Activated B cell treated with CpG ODN at 0.5 μM for 24 hours (primary cell): ENCODE results near the gene PTPRJ. TPM values are rescaled to one million over a fixed set of nuclear protein-coding genes. Genes with fewer than 3 reads are reported as not detected.

Source experiments
- ATAC-seq: fragments of 200-7000 bp; cut with Tn5 transposase; one replicate; pipeline ENCODE4 v1.10.0; 2021; ENCODE audit warnings: low read depth, mild to moderate bottlenecking, moderate library complexity
- CTCF ChIA-PET: fragments of 350-600 bp; sonication (Branson Sonifier 250); formaldehyde crosslinking; loops from one replicate; lab custom pipeline; 2021; ENCODE audit warnings: antibody characterized with exemption; lab: Charles Lee
- POLR2A ChIA-PET: fragments of 350-600 bp; sonication (Branson Sonifier 250); formaldehyde crosslinking; loops from one replicate; lab custom pipeline; 2021; ENCODE audit warnings: antibody characterized with exemption; lab: Charles Lee
- DNase-seq: peaks from one replicate; pipeline ENCODE4 v3.0.0; 2022
- H3K27ac Mint-ChIP-seq: one replicate; pipeline ENCODE4 v1.8.0; 2020; ENCODE audit warnings: mixed read lengths
- H3K27me3 Mint-ChIP-seq: one replicate; pipeline ENCODE4 v1.8.0; 2021; ENCODE audit warnings: mixed read lengths
- H3K36me3 Mint-ChIP-seq: one replicate; pipeline ENCODE4 v1.8.0; 2021; ENCODE audit warnings: low read depth, mixed read lengths
- H3K4me1 Mint-ChIP-seq: one replicate; pipeline ENCODE4 v1.8.0; 2021; ENCODE audit warnings: mixed read lengths
- H3K4me3 Mint-ChIP-seq: one replicate; pipeline ENCODE4 v1.8.0; 2020; ENCODE audit warnings: mild to moderate bottlenecking, mixed read lengths
- H3K9me3 Mint-ChIP-seq: one replicate; pipeline ENCODE4 v1.8.0; 2020; ENCODE audit warnings: mixed read lengths
- intact Hi-C: fragments of 100-400 bp; cut with micrococcal nuclease; formaldehyde crosslinking; loops from one replicate; pipeline ENCODE4 v1.15.1; 2024
- total RNA-seq: library from RNA; stranded (reverse); gene quantifications from 2 replicates; pipeline ENCODE4 v1.2.3, GENCODE V29; 2022
- TF ChIP-seq, protein P1 (sequence below): fragments of 200-600 bp; IDR thresholded peaks from one replicate; pipeline ENCODE4 v1.8.0; 2022; ENCODE audit warnings: antibody characterized with exemption, mild to moderate bottlenecking

The PTPRJ gene
- total RNA-seq, 1 donor from 2014 or later = 19.2 TPM

DNA sequence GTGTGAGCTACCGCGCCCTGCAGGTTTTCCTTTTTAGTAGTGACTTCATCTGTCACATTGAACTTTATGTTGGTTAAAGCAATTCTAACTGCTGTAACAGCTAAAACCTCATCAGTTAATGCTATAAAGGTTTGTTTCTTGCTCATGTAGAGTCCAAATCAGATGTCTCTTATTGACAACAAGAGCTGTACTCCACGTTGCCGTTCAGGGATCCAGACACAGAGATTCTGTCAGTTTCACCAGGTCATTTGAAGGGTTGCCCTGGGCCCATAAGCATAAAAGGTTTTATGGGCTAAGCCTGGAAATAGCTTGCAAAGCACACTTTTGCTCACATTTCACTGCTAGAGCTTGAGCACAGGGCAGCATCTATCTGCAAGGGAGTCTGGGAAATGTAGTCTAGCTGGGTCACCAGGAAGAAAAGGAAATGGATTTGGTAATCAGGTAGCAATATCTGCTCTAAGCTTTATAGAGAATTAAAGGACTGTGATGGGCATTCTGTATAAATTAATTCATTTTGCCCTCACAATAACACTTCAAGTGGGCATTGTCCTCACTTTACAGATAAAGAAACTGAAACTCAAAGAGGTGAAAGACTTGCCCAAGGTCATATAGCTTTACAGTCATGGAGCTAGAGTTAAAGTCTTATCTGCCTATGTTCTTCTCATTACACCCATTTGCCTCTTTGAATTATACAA is 25.2 kb upstream of the PTPRJ start:
- no peak overlapping the region for H3K4me3 Mint-ChIP-seq
- ChIA-PET POLR2A (interaction anchor here (0.6 to 1.3 kb wide), 5 partner anchors 12 to 312 kb away, joined by 3 to 8 read pairs (median 4); no protein-coding TSS in a partner anchor), CTCF (interaction anchor here (0.8 to 1.0 kb wide), 2 partner anchors 63 to 153 kb away, joined by 3 to 6 read pairs; no protein-coding TSS in a partner anchor)
- peak overlapping the region; percentile 16 for H3K27ac Mint-ChIP-seq
- DNase-seq (no peak), ATAC-seq (no peak)
- H3K9me3 Mint-ChIP-seq = no peaks in the 10 kb centered on the region
- intact Hi-C loops = no loop called here
- TF ChIP-seq, protein P1, sequence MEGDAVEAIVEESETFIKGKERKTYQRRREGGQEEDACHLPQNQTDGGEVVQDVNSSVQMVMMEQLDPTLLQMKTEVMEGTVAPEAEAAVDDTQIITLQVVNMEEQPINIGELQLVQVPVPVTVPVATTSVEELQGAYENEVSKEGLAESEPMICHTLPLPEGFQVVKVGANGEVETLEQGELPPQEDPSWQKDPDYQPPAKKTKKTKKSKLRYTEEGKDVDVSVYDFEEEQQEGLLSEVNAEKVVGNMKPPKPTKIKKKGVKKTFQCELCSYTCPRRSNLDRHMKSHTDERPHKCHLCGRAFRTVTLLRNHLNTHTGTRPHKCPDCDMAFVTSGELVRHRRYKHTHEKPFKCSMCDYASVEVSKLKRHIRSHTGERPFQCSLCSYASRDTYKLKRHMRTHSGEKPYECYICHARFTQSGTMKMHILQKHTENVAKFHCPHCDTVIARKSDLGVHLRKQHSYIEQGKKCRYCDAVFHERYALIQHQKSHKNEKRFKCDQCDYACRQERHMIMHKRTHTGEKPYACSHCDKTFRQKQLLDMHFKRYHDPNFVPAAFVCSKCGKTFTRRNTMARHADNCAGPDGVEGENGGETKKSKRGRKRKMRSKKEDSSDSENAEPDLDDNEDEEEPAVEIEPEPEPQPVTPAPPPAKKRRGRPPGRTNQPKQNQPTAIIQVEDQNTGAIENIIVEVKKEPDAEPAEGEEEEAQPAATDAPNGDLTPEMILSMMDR = no peak
- peaks cover 19% of the 10 kb centered on the region for H3K4me1 Mint-ChIP-seq
- H3K27me3 Mint-ChIP-seq = no peaks in the 10 kb centered on the region
- no peaks in the 10 kb centered on the region for H3K36me3 Mint-ChIP-seq

DNA sequence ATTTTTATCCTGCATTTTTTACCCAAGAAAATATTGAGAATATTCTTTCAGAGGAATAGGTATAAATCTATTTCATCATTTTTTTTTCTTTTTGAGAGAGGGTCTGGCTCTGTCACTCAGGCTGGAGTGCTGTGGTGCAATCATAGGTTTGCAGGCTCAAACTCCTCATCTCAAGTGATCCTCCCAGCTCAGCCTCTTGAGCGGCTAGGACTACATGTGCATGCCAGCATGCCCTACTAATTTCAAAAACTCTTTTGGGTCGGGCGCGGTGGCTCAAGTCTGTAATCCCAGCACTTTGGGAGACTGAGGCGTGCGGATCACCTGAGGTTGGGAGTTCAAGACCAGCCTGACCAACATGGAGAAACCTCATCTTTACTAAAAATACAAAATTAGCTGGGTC is 20.3 kb upstream of the PTPRJ start:
- no peak for ATAC-seq
- ChIA-PET CTCF (interaction anchor here (1.4 kb wide), 1 partner anchor 25 kb away, joined by 3 read pairs; no protein-coding TSS in a partner anchor), POLR2A (no interaction called here)
- H3K9me3 Mint-ChIP-seq = no peaks in the 10 kb centered on the region
- TF ChIP-seq, protein P1 = no peak
- peaks cover 10% of the 10 kb centered on the region for H3K4me1 Mint-ChIP-seq
- DNase-seq = no peak
- no peak overlapping the region for H3K27ac Mint-ChIP-seq
- no peaks in the 10 kb centered on the region for H3K36me3 Mint-ChIP-seq
- H3K27me3 Mint-ChIP-seq = no peaks in the 10 kb centered on the region
- intact Hi-C loops = no loop called here
- no peak overlapping the region for H3K4me3 Mint-ChIP-seq

DNA sequence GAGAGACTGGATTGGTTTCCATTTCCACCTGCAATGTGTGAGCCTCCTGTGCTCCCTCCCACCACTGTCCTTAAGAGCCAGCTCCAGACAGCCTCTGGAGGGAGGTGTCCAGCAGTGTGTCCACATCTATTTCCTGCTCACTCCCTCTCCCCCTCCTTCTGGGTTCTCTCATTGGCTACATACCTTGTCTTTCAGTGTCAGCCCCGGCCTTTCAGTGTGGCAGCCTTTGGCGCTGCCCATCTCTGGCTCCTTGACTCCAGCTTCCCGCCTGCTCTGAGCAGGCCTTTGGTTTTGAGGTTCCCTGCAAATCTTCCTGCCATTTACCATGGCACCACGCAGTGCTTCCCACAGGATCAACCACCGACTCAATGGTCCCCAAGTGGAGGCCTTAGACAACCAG is 19.0 kb upstream of the PTPRJ start:
- ATAC-seq = no peak
- Mint-ChIP-seq H3K27me3 (no peaks in the 10 kb centered on the region), H3K4me1 (peaks cover 5% of the 10 kb centered on the region), H3K27ac (no peak overlapping the region), H3K9me3 (no peaks in the 10 kb centered on the region), H3K4me3 (no peak overlapping the region), H3K36me3 (no peaks in the 10 kb centered on the region)
- TF ChIP-seq, protein P1 = no peak
- CTCF ChIA-PET = no interaction called here
- POLR2A ChIA-PET = no interaction called here
- no peak for DNase-seq
- intact Hi-C loops = no loop called here

DNA sequence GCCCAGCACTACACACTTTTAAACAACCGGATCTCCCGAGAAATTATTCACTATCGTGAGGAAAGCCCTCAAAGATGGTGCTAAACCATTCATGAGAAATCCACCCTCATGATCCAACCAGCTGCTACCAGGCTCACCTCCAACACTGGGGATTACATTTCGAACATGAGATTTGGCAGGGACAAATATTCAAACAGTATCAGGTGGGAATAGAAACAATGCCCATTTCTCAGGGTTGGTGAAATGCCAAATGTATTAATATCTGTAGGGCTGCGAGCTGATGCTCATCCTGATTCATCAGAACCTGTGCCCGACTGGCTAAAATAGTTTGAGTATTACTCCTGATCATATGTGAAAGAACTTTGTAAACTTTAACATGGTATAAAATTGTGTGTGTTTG is 15.8 kb upstream of the PTPRJ start:
- CTCF ChIA-PET = no interaction called here
- Mint-ChIP-seq H3K27me3 (no peaks in the 10 kb centered on the region), H3K36me3 (no peaks in the 10 kb centered on the region), H3K4me1 (peaks cover 5% of the 10 kb centered on the region), H3K27ac (no peak overlapping the region), H3K4me3 (no peak overlapping the region), H3K9me3 (no peaks in the 10 kb centered on the region)
- TF ChIP-seq, protein P1 = no peak
- DNase-seq (no peak), ATAC-seq (no peak)
- POLR2A ChIA-PET = interaction anchor here (0.6 to 0.7 kb wide), 2 partner anchors 104 to 279 kb away, joined by 3 read pairs; no protein-coding TSS in a partner anchor
- intact Hi-C loops = no loop called here

DNA sequence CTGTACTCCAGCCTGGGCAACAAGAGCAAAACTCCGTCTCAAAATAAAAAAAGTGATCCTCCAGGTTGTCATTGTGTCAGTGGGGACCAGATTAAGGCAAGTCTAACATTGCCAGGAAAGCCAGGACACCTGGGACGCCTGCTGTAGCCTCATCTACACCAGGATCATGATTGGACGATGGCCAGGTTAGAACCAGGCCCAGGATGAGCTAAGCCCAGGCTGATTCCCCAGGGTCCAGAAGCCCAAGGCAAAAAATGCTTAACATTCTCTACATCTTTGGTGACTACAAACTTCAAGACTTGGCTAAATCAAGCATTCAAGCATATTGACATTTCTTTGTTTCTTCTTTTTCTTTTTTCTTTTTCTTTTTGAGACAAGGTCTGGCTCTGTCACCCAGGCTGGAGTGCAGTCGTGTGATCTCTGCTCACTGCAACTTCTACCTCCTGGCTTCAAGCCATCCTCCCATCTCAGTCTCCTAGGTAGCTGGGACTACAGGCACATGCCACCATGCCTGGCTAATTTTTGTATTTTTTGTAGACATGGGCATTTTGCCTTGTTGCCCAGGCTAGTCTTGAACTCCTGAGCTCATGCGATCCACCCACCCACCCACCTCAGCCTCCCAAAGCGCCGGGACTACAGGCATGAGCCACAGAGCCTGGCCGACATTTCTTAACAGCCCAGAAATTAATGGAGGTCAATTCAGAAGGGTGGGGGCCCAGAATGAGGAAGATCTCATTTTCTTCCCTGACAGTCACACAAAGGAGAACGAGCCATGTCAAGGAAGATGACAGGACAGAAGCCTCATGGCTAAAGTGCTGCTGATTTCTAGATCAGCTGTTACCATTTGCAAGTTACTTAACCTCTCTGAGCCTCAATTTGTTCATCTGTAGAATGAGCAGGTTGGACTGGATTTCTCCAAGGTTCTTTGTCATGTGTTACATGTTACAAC is 12.5 kb upstream of the PTPRJ start:
- POLR2A ChIA-PET = no interaction called here
- no peaks in the 10 kb centered on the region for H3K9me3 Mint-ChIP-seq

More for the DNA sequence above, 12.5 kb upstream of the PTPRJ start:
- CTCF ChIA-PET = no interaction called here
- H3K27ac Mint-ChIP-seq = no peak overlapping the region
- no peak overlapping the region for H3K4me3 Mint-ChIP-seq
- intact Hi-C loops = no loop called here
- H3K4me1 Mint-ChIP-seq = peaks cover 5% of the 10 kb centered on the region
- no peak for DNase-seq
- TF ChIP-seq, protein P1 = no peak
- no peaks in the 10 kb centered on the region for H3K36me3 Mint-ChIP-seq
- ATAC-seq = no peak
- H3K27me3 Mint-ChIP-seq = no peaks in the 10 kb centered on the region
